ENCODE results near the gene SIL1.

Gene SIL1

GRCh38 chr5:139178589-139178917 lies 19.6 kb downstream of the SIL1 start:
- TF ChIP-seq RAD21 (IDR thresholded peaks at IDR 0.05; ENCODE audit: low read depth) (no peak), CREB1 (IDR thresholded peaks at IDR 0.05; ENCODE audit: low read depth) (no peak), FOXM1 (IDR thresholded peaks at IDR 0.05; ENCODE audit: borderline replicate concordance, low read depth) (no peak), TCF12 (IDR thresholded peaks at IDR 0.05; ENCODE audit: low read depth) (no peak), EGR1 (IDR thresholded peaks at IDR 0.05) (no peak), USF1 (IDR thresholded peaks at IDR 0.05) (no peak), TEAD4 (IDR thresholded peaks at IDR 0.05) (no peak), ZBTB7A (IDR thresholded peaks at IDR 0.05; ENCODE audit: low read depth) (no peak), CEBPB (IDR thresholded peaks at IDR 0.05) (no peak), REST (IDR thresholded peaks at IDR 0.05; ENCODE audit: low read depth) (no peak), YY1 (IDR thresholded peaks at IDR 0.05; ENCODE audit: low read depth) (no peak), EP300 (IDR thresholded peaks at IDR 0.05; ENCODE audit: borderline replicate concordance) (no peak)

GRCh38 chr5:139177809-139178588 lies 20.2 kb downstream of the SIL1 start:
- TF ChIP-seq EP300 (IDR thresholded peaks at IDR 0.05; ENCODE audit: borderline replicate concordance) (no peak), RAD21 (IDR thresholded peaks at IDR 0.05; ENCODE audit: low read depth) (no peak), TEAD4 (IDR thresholded peaks at IDR 0.05) (no peak), CREB1 (IDR thresholded peaks at IDR 0.05; ENCODE audit: low read depth) (no peak), FOXM1 (IDR thresholded peaks at IDR 0.05; ENCODE audit: borderline replicate concordance, low read depth) (no peak), YY1 (IDR thresholded peaks at IDR 0.05; ENCODE audit: low read depth) (no peak), NFIC (IDR thresholded peaks at IDR 0.05) (no peak), REST (IDR thresholded peaks at IDR 0.05; ENCODE audit: low read depth) (no peak), EGR1 (IDR thresholded peaks at IDR 0.05) (no peak), CEBPB (IDR thresholded peaks at IDR 0.05) (no peak)

GRCh38 chr5:139171779-139172404 lies 26.3 kb downstream of the SIL1 start:
- TF ChIP-seq CREB1 (IDR thresholded peaks at IDR 0.05; ENCODE audit: low read depth) (no peak), FOXM1 (IDR thresholded peaks at IDR 0.05; ENCODE audit: borderline replicate concordance, low read depth) (no peak), TAF1 (IDR thresholded peaks at IDR 0.05; ENCODE audit: low read depth) (no peak), TEAD4 (IDR thresholded peaks at IDR 0.05) (no peak), USF1 (IDR thresholded peaks at IDR 0.05) (no peak), MAX (IDR thresholded peaks at IDR 0.05) (no peak), TCF12 (IDR thresholded peaks at IDR 0.05; ENCODE audit: low read depth) (no peak), RAD21 (IDR thresholded peaks at IDR 0.05; ENCODE audit: low read depth) (no peak), EGR1 (IDR thresholded peaks at IDR 0.05) (no peak), EP300 (IDR thresholded peaks at IDR 0.05; ENCODE audit: borderline replicate concordance) (no peak), YY1 (IDR thresholded peaks at IDR 0.05; ENCODE audit: low read depth) (no peak)

- TF ChIP-seq FOXM1 (IDR thresholded peaks at IDR 0.05; ENCODE audit: borderline replicate concordance, low read depth) (no peak), TCF12 (IDR thresholded peaks at IDR 0.05; ENCODE audit: low read depth) (no peak), TEAD4 (IDR thresholded peaks at IDR 0.05) (no peak), TAF1 (IDR thresholded peaks at IDR 0.05; ENCODE audit: low read depth) (no peak), RAD21 (IDR thresholded peaks at IDR 0.05; ENCODE audit: low read depth) (no peak), MAX (IDR thresholded peaks at IDR 0.05) (no peak), YY1 (IDR thresholded peaks at IDR 0.05; ENCODE audit: low read depth) (no peak), EP300 (IDR thresholded peaks at IDR 0.05; ENCODE audit: borderline replicate concordance) (no peak), ZBTB7A (IDR thresholded peaks at IDR 0.05; ENCODE audit: low read depth) (no peak), CREB1 (IDR thresholded peaks at IDR 0.05; ENCODE audit: low read depth) (no peak), EGR1 (IDR thresholded peaks at IDR 0.05) (no peak), REST (IDR thresholded peaks at IDR 0.05; ENCODE audit: low read depth) (no peak), CEBPB (IDR thresholded peaks at IDR 0.05) (no peak), USF1 (IDR thresholded peaks at IDR 0.05) (no peak), NFIC (IDR thresholded peaks at IDR 0.05) (no peak)
Observed at GRCh38 chr5:139167952-139168720, 30.0 kb downstream of the SIL1 start.
